Mesenteric fat pad (tissue), 1 donor: ENCODE data around the gene GINS2. TPM values are rescaled to one million over a fixed set of nuclear protein-coding genes. Genes with fewer than 3 reads are reported as not detected.

Source experiments
- DNase-seq: peaks from one replicate; pipeline ENCODE4 v3.0.0-alpha.2; 2020; ENCODE audit warnings: low spot score
- total RNA-seq: library from RNA; stranded (reverse); fragmentation: NEBNext Ultra II Directional; extraction: Animal tissue kit (Norgen Biotek cat#: 25700); gene quantifications from one replicate; pipeline ENCODE4 v1.2.1, GENCODE V29; 2021
- donor health status: DM: yes; HTN: yes; CAD: no.

Gene GINS2
- total RNA-seq, 1 donor from 2014 or later: 0.32 TPM

GRCh38 chr16:85628265-85628556, 60.5 kb downstream of the GINS2 start:
- no peak for DNase-seq

DNA sequence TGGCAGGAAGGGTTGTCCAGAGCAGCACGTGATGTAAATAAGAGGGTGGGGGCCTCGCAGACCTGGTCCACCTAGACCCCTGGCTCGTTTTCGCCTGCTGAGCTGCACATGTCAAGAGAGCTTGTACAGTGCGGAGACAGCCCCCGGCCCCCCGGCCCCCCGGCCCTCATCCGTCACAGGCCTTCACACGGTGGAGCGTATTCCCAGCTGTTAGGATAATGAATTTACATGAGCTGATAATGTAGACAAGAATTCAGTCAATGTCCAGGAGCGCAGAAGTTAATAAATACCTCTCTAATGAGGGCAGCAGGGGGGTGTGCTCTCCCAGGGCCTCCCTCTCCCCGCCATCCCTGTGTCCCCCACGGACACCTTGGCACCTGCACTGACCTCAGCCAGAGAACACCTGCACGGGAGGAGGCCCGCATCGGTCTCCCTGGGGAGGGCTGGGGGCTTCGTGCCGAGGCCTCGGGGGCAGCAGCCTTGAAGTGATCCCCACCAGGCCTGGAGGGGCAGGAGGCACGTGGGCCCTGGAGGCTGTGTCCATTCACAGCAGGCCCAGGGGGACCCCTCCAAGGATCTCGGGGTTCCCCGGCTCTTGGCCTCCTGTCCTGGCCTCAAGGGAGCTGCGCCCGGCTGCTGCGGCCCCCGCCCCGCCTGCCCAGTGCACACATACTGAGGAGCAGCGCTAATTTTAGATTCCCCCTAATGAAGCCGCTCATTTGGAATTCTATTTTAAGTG, 61.1 kb downstream of the GINS2 start:
- no peak for DNase-seq

- no peak for DNase-seq
Measured at GRCh38 chr16:85627089-85627488, 61.7 kb downstream of the GINS2 start.

Other genes starting within 250 kb of the GINS2 start
- 129 TPM for gene GSE1, start 75.6 kb downstream of the GINS2 start, total RNA-seq
- 3.1 TPM for gene C16orf74, start 62.1 kb upstream of the GINS2 start, total RNA-seq
- gene EMC8, start 110.6 kb upstream of the GINS2 start, total RNA-seq: 31.5 TPM
- gene COX4I1, start 110.7 kb upstream of the GINS2 start, total RNA-seq: 419 TPM
- gene IRF8, start 210.2 kb upstream of the GINS2 start, total RNA-seq: 112 TPM